ENCODE results near the gene TPRG1L. TPM values are rescaled to one million over a fixed set of nuclear protein-coding genes. Genes with fewer than 3 reads are reported as not detected.

TPRG1L gene
- total and polyA plus RNA-seq, 3 donors from 2014 or later = 30.6 to 40.9 (median 33.3) TPM

DNA sequence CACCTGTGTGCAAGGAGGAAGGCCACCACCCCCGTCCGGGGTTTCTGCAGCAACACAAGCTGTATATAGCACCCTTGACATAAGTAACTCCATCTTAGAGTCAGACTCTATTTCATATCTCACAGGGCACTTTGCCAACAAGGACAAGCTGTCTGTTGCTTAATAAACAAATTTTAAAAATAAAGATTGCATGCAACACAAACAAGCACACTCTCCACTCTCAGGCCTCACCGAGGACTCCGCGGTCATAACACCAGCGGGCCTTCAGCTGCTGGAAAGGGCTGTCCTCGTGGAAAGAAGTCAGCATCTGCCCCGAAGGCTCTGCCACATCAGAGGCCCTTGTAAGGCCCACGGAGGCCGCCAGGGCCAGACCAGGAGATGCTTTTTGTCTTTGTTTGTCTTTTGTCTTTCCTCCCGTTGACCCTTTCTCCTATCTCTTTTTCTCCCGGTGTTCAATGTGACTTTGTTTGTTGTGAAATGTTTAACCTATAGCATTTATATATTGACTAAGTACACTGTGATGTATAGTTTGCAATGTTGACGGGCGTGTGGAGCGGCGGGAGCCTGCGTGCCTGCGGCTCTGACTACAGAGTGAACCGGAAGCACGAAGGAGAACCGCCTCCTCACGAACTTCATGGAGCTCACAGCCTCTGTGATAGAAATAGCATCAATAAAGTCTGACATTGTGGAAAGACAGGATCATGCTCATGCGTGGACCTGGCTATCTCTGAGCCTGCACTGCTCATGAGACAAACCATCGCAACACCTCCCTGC lies 37.6 kb upstream of the TPRG1L start:
- no peaks in the 10 kb centered on the region for H3K4me1 ChIP-seq
- TF ChIP-seq POLR2A (IDR thresholded peaks at IDR 0.05) = no peak
- TF ChIP-seq, protein P1, sequence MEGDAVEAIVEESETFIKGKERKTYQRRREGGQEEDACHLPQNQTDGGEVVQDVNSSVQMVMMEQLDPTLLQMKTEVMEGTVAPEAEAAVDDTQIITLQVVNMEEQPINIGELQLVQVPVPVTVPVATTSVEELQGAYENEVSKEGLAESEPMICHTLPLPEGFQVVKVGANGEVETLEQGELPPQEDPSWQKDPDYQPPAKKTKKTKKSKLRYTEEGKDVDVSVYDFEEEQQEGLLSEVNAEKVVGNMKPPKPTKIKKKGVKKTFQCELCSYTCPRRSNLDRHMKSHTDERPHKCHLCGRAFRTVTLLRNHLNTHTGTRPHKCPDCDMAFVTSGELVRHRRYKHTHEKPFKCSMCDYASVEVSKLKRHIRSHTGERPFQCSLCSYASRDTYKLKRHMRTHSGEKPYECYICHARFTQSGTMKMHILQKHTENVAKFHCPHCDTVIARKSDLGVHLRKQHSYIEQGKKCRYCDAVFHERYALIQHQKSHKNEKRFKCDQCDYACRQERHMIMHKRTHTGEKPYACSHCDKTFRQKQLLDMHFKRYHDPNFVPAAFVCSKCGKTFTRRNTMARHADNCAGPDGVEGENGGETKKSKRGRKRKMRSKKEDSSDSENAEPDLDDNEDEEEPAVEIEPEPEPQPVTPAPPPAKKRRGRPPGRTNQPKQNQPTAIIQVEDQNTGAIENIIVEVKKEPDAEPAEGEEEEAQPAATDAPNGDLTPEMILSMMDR (IDR thresholded peaks at IDR 0.05) = no peak
- DNase-seq = no peak
- H3K36me3 ChIP-seq (ENCODE audit: low read depth, missing control alignments) = no peaks in the 10 kb centered on the region
- H3K27ac ChIP-seq = no peak overlapping the region
- H3K27me3 ChIP-seq = no peaks in the 10 kb centered on the region
- WGBS, 2 donors = 79 to 90% methylated on average over 24 of the region's 24 CpGs
- no peaks in the 10 kb centered on the region for H3K9me3 ChIP-seq
- intact Hi-C loops (cut with DNase I; ENCODE audit: low total_unique reads) = no loop called here
- H3K4me3 ChIP-seq = no peak overlapping the region

DNA sequence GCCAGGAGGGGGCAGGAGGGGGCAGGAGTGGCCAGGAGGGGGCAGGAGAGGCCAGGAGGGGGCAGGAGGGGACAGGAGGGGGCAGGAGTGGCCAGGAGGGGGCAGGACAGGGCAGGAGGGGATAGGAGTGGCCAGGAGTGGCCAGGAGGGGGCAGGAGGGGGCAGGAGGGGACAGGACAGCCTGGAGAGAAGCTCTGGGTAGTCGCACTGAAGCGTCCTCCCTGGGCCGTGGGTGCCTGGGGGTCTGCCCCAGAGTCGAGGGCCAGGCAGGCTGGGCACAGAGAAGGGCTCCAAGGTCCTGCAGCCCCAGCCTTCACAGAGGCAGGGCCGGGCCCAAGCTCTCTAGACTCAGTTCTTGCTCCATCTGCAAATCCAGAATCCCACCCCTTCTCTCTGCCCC lies 36.4 kb upstream of the TPRG1L start:
- Histone ChIP-seq H3K27ac (no peak overlapping the region), H3K4me1 (no peaks in the 10 kb centered on the region), H3K9me3 (no peaks in the 10 kb centered on the region), H3K27me3 (no peaks in the 10 kb centered on the region), H3K4me3 (no peak overlapping the region), H3K36me3 (ENCODE audit: low read depth, missing control alignments) (no peaks in the 10 kb centered on the region)
- TF ChIP-seq POLR2A (IDR thresholded peaks at IDR 0.05) = no peak
- TF ChIP-seq, protein P1 (IDR thresholded peaks at IDR 0.05) = no peak
- WGBS, 2 donors = 92% methylated on average over 5 of the region's 5 CpGs; no CpG with 5 or more reads in 1 of the 2 donors
- intact Hi-C loops (cut with DNase I; ENCODE audit: low total_unique reads) = no loop called here
- DNase-seq = no peak

DNA sequence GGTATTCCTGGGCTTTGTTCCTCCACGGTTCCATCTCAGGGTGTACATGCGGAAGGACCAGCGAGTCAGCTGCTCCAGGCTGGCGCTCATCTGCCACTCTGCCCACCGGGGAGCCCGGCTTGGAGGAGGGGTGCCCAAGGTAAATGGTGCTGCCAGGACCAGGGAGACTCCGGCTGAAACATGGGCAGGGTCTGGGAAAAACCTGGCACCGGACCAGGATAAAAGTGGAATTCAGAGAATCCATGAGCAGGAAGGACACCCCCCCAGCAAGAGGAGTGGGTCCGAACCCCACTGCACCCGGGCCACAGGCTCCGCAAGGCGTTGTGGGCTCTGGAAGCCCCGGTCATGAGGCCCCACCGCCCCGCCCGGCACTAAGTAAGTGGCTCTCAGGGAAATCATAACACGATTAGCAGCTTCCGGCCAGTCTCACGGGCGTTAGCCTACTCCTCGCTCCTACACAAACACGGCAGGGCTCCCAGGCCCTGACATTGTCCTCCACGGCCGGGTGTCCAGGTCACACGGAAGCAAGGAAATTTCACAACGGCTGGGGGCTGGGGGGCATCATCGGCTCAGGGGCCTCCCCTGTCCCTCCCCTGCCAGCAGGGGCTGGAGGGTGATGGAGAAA lies 34.6 kb upstream of the TPRG1L start:
- Histone ChIP-seq H3K36me3 (ENCODE audit: low read depth, missing control alignments) (no peaks in the 10 kb centered on the region), H3K27me3 (no peaks in the 10 kb centered on the region), H3K27ac (no peak overlapping the region), H3K9me3 (no peaks in the 10 kb centered on the region), H3K4me1 (no peaks in the 10 kb centered on the region), H3K4me3 (no peak overlapping the region)
- TF ChIP-seq, protein P1 (IDR thresholded peaks at IDR 0.05) = no peak
- no peak for TF ChIP-seq POLR2A (IDR thresholded peaks at IDR 0.05)
- intact Hi-C loops (cut with DNase I; ENCODE audit: low total_unique reads) = no loop called here
- 70 to 77% methylated on average over 11 to 27 of the region's 27 CpGs for WGBS, 2 donors
- DNase-seq = no peak

DNA sequence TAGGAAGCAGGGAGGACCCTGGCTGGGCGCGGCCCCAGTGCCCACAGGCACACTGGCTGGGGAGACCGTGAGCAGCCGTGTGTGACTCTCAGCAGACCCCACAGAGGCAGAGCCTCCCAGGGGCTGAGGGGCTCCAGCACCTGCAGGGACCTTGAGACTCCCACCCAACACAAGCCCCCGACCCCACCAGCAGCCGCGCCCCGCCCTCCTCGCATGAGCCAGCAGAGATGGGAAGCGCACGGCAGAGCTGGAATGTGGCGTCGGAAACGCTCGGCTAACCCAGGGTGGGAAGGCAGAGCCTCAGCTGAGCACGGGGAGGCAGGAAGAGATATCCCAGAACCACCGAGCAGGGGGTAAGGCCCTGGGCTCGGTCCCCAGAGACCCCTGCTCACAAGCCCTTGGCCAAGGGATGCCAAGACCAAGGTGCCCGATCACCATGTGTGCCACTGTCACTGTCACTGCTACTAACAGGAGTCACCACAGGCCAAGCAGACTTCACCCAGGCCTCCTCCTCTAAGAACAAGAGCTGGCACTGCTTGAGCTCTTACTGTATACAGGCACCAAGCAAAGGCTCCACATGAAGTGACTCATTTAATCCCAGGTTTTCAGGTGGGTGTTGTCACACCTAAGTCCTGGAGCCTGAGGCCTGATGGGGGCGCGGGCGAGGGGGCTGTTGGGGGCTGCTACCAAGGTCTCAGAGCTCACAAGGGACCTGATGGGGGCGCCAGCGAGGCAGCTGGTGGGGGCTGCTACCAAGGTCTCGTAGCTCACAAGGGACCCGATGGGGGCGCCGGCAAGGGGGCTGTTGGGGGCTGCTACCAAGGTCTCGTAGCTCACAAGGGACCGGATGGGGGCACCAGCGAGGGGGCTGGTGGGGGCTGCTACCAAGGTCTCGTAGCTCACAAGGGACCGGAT lies 33.6 kb upstream of the TPRG1L start:
- no peaks in the 10 kb centered on the region for H3K9me3 ChIP-seq
- no peaks in the 10 kb centered on the region for H3K36me3 ChIP-seq (ENCODE audit: low read depth, missing control alignments)
- H3K4me1 ChIP-seq = no peaks in the 10 kb centered on the region
- DNase-seq = no peak
- intact Hi-C loops (cut with DNase I; ENCODE audit: low total_unique reads) = no loop called here
- H3K27ac ChIP-seq = no peak overlapping the region
- no peak overlapping the region for H3K4me3 ChIP-seq
- no peaks in the 10 kb centered on the region for H3K27me3 ChIP-seq
- TF ChIP-seq, protein P1 (IDR thresholded peaks at IDR 0.05) = no peak
- no peak for TF ChIP-seq POLR2A (IDR thresholded peaks at IDR 0.05)
- WGBS, 2 donors = 94 to 96% methylated on average over 14 to 30 of the region's 33 CpGs

Measured in testis (tissue), 3 donors.